ENCODE data around the gene BAIAP3. TPM values are rescaled to one million over a fixed set of nuclear protein-coding genes. Genes with fewer than 3 reads are reported as not detected.
A peak's percentile ranks its signal among the peaks of the same experiment; 100 is the strongest.

The BAIAP3 gene
- polyA plus RNA-seq, 6 donors from 2014 or later, result 0.20 to 1.3 (median 0.67) TPM; not detected in 1

GRCh38 chr16:1308036-1308976 lies 25.1 kb upstream of the BAIAP3 start:
- peaks cover 40 to 68% (median 52%) of the 10 kb centered on the region in 3 donors for H3K4me1 Mint-ChIP-seq
- DNase-seq (no peak), ATAC-seq (ENCODE audit: low read depth in 2 of 2) (no peak)
- peaks cover 5 to 7% of the 10 kb centered on the region in 2 donors for H3K36me3 Mint-ChIP-seq
- H3K27ac Mint-ChIP-seq, result peak overlapping the region in 5 of 6 donors; percentile 56 to 100 (median 100)
- no peaks in the 10 kb centered on the region for H3K9me3 Mint-ChIP-seq
- H3K4me3 Mint-ChIP-seq, result peak overlapping the region; percentile 84 to 98 (median 94)
- no peaks in the 10 kb centered on the region for H3K27me3 Mint-ChIP-seq

- Mint-ChIP-seq H3K27ac (peak within 1 kb of the TSS; percentile 100), H3K9me3 (no peaks in the 10 kb centered on the region), H3K36me3 (peaks cover 5 to 7% of the 10 kb centered on the region in 2 donors), H3K4me1 (peaks cover 36 to 65% (median 45%) of the 10 kb centered on the region in 3 donors), H3K27me3 (no peaks in the 10 kb centered on the region), H3K4me3 (peak within 1 kb of the TSS; percentile 96 to 99 (median 98))
- ATAC-seq (ENCODE audit: low read depth in 2 of 2) (peak; percentile 61 to 68), DNase-seq (peak; percentile 99)
These were observed 24.2 kb upstream of the BAIAP3 start, which contains the start of gene UBE2I for GRCh38 chr16:1308977-1309885. Gene UBE2I, plus strand, starts transcription at chr16:1309636. Its CDS starts 4,395 bp downstream, at chr16:1314031.

- H3K4me1 Mint-ChIP-seq, result peaks cover 35 to 58% (median 40%) of the 10 kb centered on the region in 3 donors
- ATAC-seq (ENCODE audit: low read depth in 2 of 2), result peak; percentile 26 to 28
- DNase-seq, result peak; percentile 59
- H3K27me3 Mint-ChIP-seq, result no peaks in the 10 kb centered on the region
- no peaks in the 10 kb centered on the region for H3K9me3 Mint-ChIP-seq
- H3K27ac Mint-ChIP-seq, result peak overlapping the region; percentile 96 to 100 (median 96)
- peak overlapping the region; percentile 94 to 99 (median 98) for H3K4me3 Mint-ChIP-seq
- peaks cover 5 to 7% of the 10 kb centered on the region in 2 donors for H3K36me3 Mint-ChIP-seq
These were observed 23.3 kb upstream of the BAIAP3 start for GRCh38 chr16:1309888-1310831.

GRCh38 chr16:1310832-1311200 lies 22.6 kb upstream of the BAIAP3 start:
- DNase-seq (peak; percentile 37), ATAC-seq (ENCODE audit: low read depth in 2 of 2) (peak in 1 of 2 donors; percentile 11)
- Mint-ChIP-seq H3K27ac (peak overlapping the region; percentile 96 to 100 (median 96)), H3K27me3 (no peaks in the 10 kb centered on the region), H3K4me3 (peak overlapping the region; percentile 94 to 99 (median 98)), H3K4me1 (peaks cover 35 to 51% (median 40%) of the 10 kb centered on the region in 3 donors), H3K36me3 (peaks cover 5 to 7% of the 10 kb centered on the region in 2 donors), H3K9me3 (no peaks in the 10 kb centered on the region)

GRCh38 chr16:1311212-1311737 lies 22.2 kb upstream of the BAIAP3 start:
- Mint-ChIP-seq H3K4me1 (peaks cover 31 to 50% (median 37%) of the 10 kb centered on the region in 3 donors), H3K9me3 (no peaks in the 10 kb centered on the region), H3K36me3 (peaks cover 5 to 7% of the 10 kb centered on the region in 2 donors), H3K27ac (peak overlapping the region in 5 of 6 donors; percentile 96 to 100 (median 96)), H3K4me3 (peak overlapping the region; percentile 94 to 99 (median 98)), H3K27me3 (no peaks in the 10 kb centered on the region)
- no peak for DNase-seq
- ATAC-seq (ENCODE audit: low read depth in 2 of 2), result no peak

GRCh38 chr16:1311738-1312466 lies 21.5 kb upstream of the BAIAP3 start:
- peak overlapping the region; percentile 56 to 99 (median 98) for H3K4me3 Mint-ChIP-seq
- ATAC-seq (ENCODE audit: low read depth in 2 of 2) (no peak), DNase-seq (no peak)
- peaks cover 5 to 7% of the 10 kb centered on the region in 2 donors for H3K36me3 Mint-ChIP-seq
- H3K4me1 Mint-ChIP-seq, result peaks cover 27 to 50% (median 33%) of the 10 kb centered on the region in 3 donors
- no peaks in the 10 kb centered on the region for H3K27me3 Mint-ChIP-seq
- peak overlapping the region in 3 of 6 donors; percentile 47 to 96 (median 96) for H3K27ac Mint-ChIP-seq
- H3K9me3 Mint-ChIP-seq, result no peaks in the 10 kb centered on the region

GRCh38 chr16:1312467-1312816 lies 21.0 kb upstream of the BAIAP3 start:
- DNase-seq (no peak), ATAC-seq (ENCODE audit: low read depth in 2 of 2) (no peak)
- Mint-ChIP-seq H3K9me3 (no peaks in the 10 kb centered on the region), H3K4me3 (peak overlapping the region in 7 of 8 donors; percentile 7 to 97 (median 56)), H3K36me3 (peaks cover 5 to 7% of the 10 kb centered on the region in 2 donors), H3K4me1 (peaks cover 27 to 51% (median 33%) of the 10 kb centered on the region in 3 donors), H3K27me3 (no peaks in the 10 kb centered on the region), H3K27ac (peak overlapping the region in 2 of 6 donors; percentile 47 to 62)

GRCh38 chr16:1312903-1313302 lies 20.5 kb upstream of the BAIAP3 start:
- peaks cover 5 to 7% of the 10 kb centered on the region in 2 donors for H3K36me3 Mint-ChIP-seq
- peak overlapping the region; percentile 15 to 97 (median 71) for H3K4me3 Mint-ChIP-seq
- no peak for DNase-seq
- peaks cover 27 to 47% (median 35%) of the 10 kb centered on the region in 3 donors for H3K4me1 Mint-ChIP-seq
- H3K27me3 Mint-ChIP-seq, result no peaks in the 10 kb centered on the region
- H3K9me3 Mint-ChIP-seq, result no peaks in the 10 kb centered on the region
- ATAC-seq (ENCODE audit: low read depth in 2 of 2), result no peak
- H3K27ac Mint-ChIP-seq, result peak overlapping the region in 5 of 6 donors; percentile 22 to 82 (median 67)

GRCh38 chr16:1313721-1314369 lies 19.6 kb upstream of the BAIAP3 start:
- Mint-ChIP-seq H3K9me3 (no peaks in the 10 kb centered on the region), H3K27ac (no peak overlapping the region), H3K4me3 (peak overlapping the region in 1 of 8 donors; percentile 29), H3K36me3 (peaks cover 5 to 15% of the 10 kb centered on the region in 2 donors), H3K4me1 (peaks cover 27 to 44% (median 42%) of the 10 kb centered on the region in 3 donors), H3K27me3 (no peaks in the 10 kb centered on the region)
- no peak for DNase-seq
- ATAC-seq (ENCODE audit: low read depth in 2 of 2), result no peak

- ATAC-seq (ENCODE audit: low read depth in 2 of 2) (no peak), DNase-seq (no peak)
- peaks cover 5 to 15% of the 10 kb centered on the region in 2 donors for H3K36me3 Mint-ChIP-seq
- peaks cover 27 to 44% (median 42%) of the 10 kb centered on the region in 3 donors for H3K4me1 Mint-ChIP-seq
- H3K27me3 Mint-ChIP-seq, result no peaks in the 10 kb centered on the region
- no peak overlapping the region for H3K4me3 Mint-ChIP-seq
- H3K9me3 Mint-ChIP-seq, result no peaks in the 10 kb centered on the region
- peak overlapping the region in 1 of 6 donors; percentile 66 for H3K27ac Mint-ChIP-seq
These were observed 18.9 kb upstream of the BAIAP3 start for GRCh38 chr16:1314399-1315068.

Data from naive B cell (primary cell).